ENCODE measurements around the gene ACOT4.

DNA sequence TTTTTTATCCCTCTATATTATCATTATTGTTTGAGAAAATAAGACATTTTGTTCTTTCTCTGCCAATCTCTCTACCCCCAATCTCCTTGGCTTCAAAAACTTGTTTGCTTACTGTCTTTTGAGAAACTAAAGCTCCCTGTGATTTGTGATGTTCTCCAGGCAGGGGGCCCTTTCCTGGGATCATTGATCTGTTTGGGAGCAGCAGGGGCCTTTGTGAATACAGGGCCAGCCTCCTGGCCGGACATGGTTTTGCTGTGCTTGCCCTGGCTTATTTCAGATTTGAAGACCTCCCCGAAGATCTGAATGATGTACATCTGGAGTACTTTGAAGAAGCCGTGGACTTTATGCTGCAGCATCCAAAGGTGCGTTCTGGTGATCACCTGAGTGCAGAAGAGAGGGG lies 25.2 kb downstream of the ACOT4 start:
- TF ChIP-seq, protein P1, sequence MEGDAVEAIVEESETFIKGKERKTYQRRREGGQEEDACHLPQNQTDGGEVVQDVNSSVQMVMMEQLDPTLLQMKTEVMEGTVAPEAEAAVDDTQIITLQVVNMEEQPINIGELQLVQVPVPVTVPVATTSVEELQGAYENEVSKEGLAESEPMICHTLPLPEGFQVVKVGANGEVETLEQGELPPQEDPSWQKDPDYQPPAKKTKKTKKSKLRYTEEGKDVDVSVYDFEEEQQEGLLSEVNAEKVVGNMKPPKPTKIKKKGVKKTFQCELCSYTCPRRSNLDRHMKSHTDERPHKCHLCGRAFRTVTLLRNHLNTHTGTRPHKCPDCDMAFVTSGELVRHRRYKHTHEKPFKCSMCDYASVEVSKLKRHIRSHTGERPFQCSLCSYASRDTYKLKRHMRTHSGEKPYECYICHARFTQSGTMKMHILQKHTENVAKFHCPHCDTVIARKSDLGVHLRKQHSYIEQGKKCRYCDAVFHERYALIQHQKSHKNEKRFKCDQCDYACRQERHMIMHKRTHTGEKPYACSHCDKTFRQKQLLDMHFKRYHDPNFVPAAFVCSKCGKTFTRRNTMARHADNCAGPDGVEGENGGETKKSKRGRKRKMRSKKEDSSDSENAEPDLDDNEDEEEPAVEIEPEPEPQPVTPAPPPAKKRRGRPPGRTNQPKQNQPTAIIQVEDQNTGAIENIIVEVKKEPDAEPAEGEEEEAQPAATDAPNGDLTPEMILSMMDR (IDR thresholded peaks at IDR 0.05), result no peak
- TF ChIP-seq POLR2A (IDR thresholded peaks at IDR 0.05), result no peak

Measured in prostate gland (tissue), 2 donors.